ENCODE results near the gene FLT1.

- no peak for TF ChIP-seq POLR2A (IDR thresholded peaks at IDR 0.05)
- TF ChIP-seq CTCF (IDR thresholded peaks at IDR 0.05) = no peak
- TF ChIP-seq EP300 (IDR thresholded peaks at IDR 0.05) = no peak
Observed at GRCh38 chr13:28542804-28543203, 47.9 kb upstream of the FLT1 start.
